Measurements from ENCODE around the gene KDM1B.

GRCh38 chr6:18245079-18245478 lies 89.9 kb downstream of the KDM1B start:
- TF ChIP-seq CTCF (IDR thresholded peaks at IDR 0.05) (no peak), POLR2A (IDR thresholded peaks at IDR 0.05) (no peak)

Data from thyroid gland (tissue), 4 donors.